C4-2B (cell line): ENCODE results near the gene STK16.

Source experiments
- CTCF ChIP-seq: fragments of 450-650 bp; conservative IDR thresholded peaks from 2 replicates; pipeline ENCODE4 v1.5.1; 2017; ENCODE audit warnings: mild to moderate bottlenecking
- ZFX ChIP-seq: fragments of 450-650 bp; IDR thresholded peaks from 2 replicates; pipeline ENCODE4 v1.6.1; 2017

GRCh38 chr2:219210886-219211362, 34.4 kb upstream of the STK16 start:
- TF ChIP-seq CTCF (no peak), ZFX (no peak)
